Tibial nerve (tissue), 4 donors: ENCODE measurements around the gene RAB8A.

Experiments
- EP300 ChIP-seq, 2 donors: sonication (generic); formaldehyde crosslinking; IDR thresholded peaks; one replicate each; pipeline ENCODE4 v1.6.1; 2017; ENCODE audit warnings: antibody characterized with exemption in 2 of 2, mild to moderate bottlenecking in 1 of 2
- POLR2A ChIP-seq, 2 donors: fragments of 450-650 bp; IDR thresholded peaks; one replicate each; pipeline ENCODE4 v1.6.1; 2017; ENCODE audit warnings: antibody characterized with exemption in 2 of 2, mild to moderate bottlenecking in 2 of 2, moderate library complexity in 2 of 2
- TF ChIP-seq, protein P1 (sequence below), 5 experiments: fragments of 200-600 bp in 3 of 5; fragments of 450-650 bp in 2 of 5; sonication (generic) in 3 of 5; IDR thresholded peaks; one replicate each; pipeline ENCODE4 v1.5.1; 2016 to 2019; ENCODE audit warnings: antibody characterized with exemption in 5 of 5, mild to moderate bottlenecking in 3 of 5, moderate library complexity in 2 of 5

DNA sequence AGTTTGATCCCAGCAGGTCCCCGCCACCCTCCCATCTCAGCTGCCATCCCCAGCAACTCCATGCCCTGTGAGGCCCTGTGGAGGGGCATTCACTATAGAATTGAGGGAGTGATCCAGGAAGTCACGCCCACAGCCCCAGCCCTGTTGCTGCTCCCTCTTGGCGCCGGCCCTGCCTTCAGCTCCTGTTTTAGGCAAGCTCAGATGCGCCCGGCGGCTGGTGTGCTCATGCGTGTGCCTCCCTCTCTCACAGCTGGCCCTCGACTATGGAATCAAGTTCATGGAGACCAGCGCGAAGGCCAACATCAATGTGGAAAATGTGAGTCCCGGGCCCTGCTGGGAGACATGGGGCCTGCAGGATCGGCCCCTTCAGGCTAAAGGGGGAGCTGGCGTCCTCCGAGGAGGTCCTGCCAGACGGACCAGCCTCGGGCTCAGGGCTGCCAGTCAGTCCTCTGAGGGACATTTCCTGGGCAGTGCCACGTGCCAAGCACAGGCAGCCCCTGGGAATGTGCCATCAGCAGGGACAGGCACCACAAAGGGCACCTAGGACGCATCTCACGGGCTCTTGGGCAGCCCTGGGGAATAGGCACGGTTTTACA is 16.2 kb downstream of the RAB8A start:
- TF ChIP-seq, protein P1, sequence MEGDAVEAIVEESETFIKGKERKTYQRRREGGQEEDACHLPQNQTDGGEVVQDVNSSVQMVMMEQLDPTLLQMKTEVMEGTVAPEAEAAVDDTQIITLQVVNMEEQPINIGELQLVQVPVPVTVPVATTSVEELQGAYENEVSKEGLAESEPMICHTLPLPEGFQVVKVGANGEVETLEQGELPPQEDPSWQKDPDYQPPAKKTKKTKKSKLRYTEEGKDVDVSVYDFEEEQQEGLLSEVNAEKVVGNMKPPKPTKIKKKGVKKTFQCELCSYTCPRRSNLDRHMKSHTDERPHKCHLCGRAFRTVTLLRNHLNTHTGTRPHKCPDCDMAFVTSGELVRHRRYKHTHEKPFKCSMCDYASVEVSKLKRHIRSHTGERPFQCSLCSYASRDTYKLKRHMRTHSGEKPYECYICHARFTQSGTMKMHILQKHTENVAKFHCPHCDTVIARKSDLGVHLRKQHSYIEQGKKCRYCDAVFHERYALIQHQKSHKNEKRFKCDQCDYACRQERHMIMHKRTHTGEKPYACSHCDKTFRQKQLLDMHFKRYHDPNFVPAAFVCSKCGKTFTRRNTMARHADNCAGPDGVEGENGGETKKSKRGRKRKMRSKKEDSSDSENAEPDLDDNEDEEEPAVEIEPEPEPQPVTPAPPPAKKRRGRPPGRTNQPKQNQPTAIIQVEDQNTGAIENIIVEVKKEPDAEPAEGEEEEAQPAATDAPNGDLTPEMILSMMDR (IDR thresholded peaks at IDR 0.05), result no peak
- no peak for TF ChIP-seq POLR2A (IDR thresholded peaks at IDR 0.05)
- TF ChIP-seq EP300 (IDR thresholded peaks at IDR 0.05), result no peak
